ENCODE data around the gene TRA2B.
A peak's percentile ranks its signal among the peaks of the same experiment; 100 is the strongest.

The TRA2B gene

DNA sequence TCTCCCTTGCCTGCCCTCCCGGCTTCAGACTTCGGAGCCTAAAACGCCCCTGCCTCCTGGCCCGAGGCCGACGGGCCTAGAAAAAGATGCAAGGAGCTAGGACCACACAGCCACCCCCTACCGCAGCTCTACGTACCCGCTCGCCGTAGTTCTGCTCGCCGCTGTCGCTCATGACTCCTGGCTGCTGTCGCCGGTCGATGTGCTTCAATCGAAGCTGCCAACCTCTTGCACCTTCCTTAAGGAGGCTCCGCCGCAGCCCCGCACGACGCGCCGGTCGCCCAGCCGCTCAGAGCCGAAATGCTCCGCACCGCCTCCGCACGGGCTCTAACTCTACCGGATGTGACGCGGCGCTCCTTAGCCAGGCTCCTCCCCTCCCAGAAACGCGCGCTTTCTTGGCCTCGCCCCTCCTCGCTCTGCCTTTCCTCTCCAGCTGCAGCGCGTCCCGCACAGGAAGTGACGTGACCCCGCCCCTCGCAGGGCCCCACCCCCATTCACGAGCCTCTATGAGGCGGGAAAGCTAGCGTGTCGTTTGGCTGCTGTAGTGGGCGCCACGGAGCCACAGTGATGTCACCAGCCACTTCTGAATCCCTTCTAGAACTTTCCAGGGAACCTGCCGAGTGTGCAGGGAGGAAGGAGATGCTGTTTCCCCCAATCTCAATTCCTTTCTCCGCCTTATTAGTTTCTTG lies at the start of gene TRA2B:
Gene TRA2B, minus strand, starts transcription at position 326 of the 686 bp plus-strand sequence. Its CDS starts 154 bp downstream, at position 172.
- Histone ChIP-seq H3K4me1 (ENCODE audit: insufficient read depth, low read length) (peaks cover 10% of the 10 kb centered on the region), H3K36me3 (ENCODE audit: insufficient read depth, low read length) (no peaks in the 10 kb centered on the region), H3K9ac (ENCODE audit: low read depth, low read length) (peak within 1 kb of the TSS; percentile 96), H3K9me3 (ENCODE audit: control insufficient read depth, insufficient read depth, low read length) (no peaks in the 10 kb centered on the region; the same call in 1 of the 2 replicates)

DNA sequence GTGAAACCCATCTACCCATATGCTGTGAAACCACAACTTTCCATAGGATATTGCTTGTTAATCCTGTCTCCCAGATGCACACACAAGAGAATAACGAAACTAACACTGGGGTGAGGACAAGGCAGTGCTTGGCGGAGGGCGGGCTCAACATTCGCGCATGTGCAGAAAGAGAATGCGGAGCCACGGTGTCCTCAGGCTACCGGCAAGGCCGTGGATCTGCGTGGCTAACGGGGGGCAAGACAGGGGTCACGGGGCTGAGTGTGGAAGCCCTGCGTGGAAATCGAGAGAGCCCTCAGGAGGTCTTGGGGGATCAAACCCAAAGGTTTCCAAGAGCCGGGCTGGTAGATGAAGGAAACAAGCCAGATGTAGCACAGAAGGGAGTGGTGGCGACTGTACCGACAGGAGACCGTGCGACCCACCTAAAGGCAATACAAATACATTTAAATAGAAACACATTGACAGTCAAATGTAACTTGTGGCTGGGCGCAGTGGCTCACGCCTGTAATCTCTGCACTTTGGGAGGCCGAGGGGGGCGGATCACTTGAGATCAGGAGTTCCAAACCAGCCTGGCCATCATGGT lies 48.5 kb upstream of the TRA2B start:
- Histone ChIP-seq H3K36me3 (ENCODE audit: insufficient read depth, low read length) (no peaks in the 10 kb centered on the region), H3K4me1 (ENCODE audit: insufficient read depth, low read length) (no peaks in the 10 kb centered on the region; the same call in 1 of the 2 replicates)

DNA sequence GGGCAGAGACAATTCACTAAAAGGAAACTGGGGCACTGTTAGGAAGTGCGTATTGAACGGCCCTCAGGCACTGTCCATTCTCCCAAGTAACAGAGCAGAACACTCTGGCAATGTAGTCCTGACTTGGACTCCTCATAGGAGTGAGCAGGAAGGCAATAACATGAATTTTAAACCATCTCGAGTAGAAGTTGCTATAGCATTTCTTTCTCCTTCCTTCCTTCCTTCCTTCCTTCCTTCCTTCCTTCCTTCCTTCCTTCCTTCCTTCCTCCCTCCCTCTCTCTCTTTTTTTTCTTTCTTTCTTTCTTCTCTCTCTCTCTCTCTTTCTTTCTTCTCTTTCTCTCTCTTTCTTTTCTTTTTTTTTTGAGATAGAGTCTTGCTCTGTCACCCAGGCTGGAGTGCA lies 46.4 kb upstream of the TRA2B start:
- Histone ChIP-seq H3K4me1 (ENCODE audit: insufficient read depth, low read length) (no peaks in the 10 kb centered on the region; the same call in none of the 2 replicates), H3K9ac (ENCODE audit: low read depth, low read length) (no peak overlapping the region), H3K9me3 (ENCODE audit: control insufficient read depth, insufficient read depth, low read length) (no peaks in the 10 kb centered on the region), H3K36me3 (ENCODE audit: insufficient read depth, low read length) (no peaks in the 10 kb centered on the region; the same call in 1 of the 2 replicates)

More for the DNA sequence above, 48.5 kb upstream of the TRA2B start:
- H3K9ac ChIP-seq (ENCODE audit: low read depth, low read length): no peak overlapping the region
- H3K9me3 ChIP-seq (ENCODE audit: control insufficient read depth, insufficient read depth, low read length): no peaks in the 10 kb centered on the region

DNA sequence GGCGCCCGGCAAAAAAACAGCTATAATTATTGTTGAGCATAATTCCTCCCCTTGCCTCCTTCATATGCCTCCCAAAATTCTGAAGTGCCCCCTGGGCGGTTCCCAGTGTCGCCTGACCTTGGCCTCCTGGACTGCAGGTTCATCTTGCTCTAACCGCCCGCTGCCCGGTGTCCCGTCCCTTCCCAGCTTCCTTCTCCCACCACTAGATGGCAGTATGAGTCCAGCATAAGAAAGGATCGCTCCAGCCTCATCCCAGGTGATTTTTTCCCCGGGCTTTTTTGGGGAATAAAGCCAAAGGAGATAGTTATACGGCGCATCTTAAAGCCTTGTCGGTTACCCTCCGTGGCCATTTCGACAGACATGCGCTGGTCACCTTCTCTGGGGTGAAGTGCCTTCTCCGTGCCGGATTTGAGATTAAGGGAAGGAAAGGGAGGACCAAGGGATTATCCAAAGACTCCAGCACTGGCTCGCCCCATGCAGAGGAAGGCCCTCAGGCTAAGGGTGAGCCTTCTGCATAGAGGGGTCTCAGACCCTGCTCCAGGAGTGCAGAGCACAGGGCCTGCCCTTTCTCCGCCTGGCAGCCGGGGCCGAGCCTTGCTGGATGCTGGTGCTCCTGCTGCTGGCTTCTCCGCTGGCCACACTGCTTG lies 45.8 kb upstream of the TRA2B start:
- no peaks in the 10 kb centered on the region; the same call in none of the 2 replicates for H3K4me1 ChIP-seq (ENCODE audit: insufficient read depth, low read length)
- H3K9ac ChIP-seq (ENCODE audit: low read depth, low read length): 0 out of 2 replicates have a peak overlapping the region, but pooled peaks have one; percentile 31
- no peaks in the 10 kb centered on the region; the same call in 1 of the 2 replicates for H3K36me3 ChIP-seq (ENCODE audit: insufficient read depth, low read length)
- H3K9me3 ChIP-seq (ENCODE audit: control insufficient read depth, insufficient read depth, low read length): no peaks in the 10 kb centered on the region

DNA sequence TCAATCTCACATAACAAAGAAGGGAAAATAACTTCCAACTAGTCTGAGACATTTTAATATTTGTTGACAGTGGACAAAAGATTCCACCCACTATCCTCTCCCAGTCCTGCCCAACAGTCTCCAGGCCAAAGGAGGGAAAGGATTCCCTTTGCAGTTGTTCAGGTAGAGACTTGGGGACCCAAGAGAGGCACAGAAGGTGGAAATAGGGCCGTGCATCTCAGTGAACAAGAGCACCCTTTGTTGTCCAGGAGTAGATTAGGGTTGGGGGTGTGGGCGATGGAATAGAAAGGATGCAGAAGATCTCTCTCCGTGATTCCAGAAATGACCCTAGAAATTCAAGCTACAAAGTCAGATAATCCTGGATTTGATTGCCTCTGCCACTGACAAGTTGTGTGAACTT lies 44.8 kb upstream of the TRA2B start:
- H3K36me3 ChIP-seq (ENCODE audit: insufficient read depth, low read length): no peaks in the 10 kb centered on the region; the same call in 1 of the 2 replicates
- H3K9me3 ChIP-seq (ENCODE audit: control insufficient read depth, insufficient read depth, low read length): no peaks in the 10 kb centered on the region
- no peak overlapping the region for H3K9ac ChIP-seq (ENCODE audit: low read depth, low read length)
- H3K4me1 ChIP-seq (ENCODE audit: insufficient read depth, low read length): no peaks in the 10 kb centered on the region; the same call in none of the 2 replicates

DNA sequence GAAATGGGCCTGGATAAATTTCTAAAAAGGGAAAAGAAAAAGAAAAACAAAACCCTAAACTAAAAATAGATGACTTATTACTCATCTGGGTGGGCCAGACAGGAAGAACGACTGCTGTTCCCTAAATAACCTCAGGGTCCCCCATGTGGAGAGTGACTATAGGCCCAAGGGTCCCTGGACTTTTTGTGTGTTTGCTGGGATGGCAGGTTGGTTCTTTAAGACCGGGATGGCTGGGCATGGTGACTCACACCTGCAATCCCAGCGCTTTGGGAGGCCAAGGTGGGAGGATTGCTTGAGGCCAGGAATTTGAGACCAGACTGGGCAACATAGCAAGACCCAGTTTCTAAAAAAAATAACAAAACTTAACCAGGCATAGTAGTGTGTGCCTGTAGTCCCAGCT lies 43.8 kb upstream of the TRA2B start:
- H3K9me3 ChIP-seq (ENCODE audit: control insufficient read depth, insufficient read depth, low read length): no peaks in the 10 kb centered on the region
- H3K9ac ChIP-seq (ENCODE audit: low read depth, low read length): no peak overlapping the region
- no peaks in the 10 kb centered on the region; the same call in 1 of the 2 replicates for H3K36me3 ChIP-seq (ENCODE audit: insufficient read depth, low read length)
- H3K4me1 ChIP-seq (ENCODE audit: insufficient read depth, low read length): no peaks in the 10 kb centered on the region; the same call in none of the 2 replicates

DNA sequence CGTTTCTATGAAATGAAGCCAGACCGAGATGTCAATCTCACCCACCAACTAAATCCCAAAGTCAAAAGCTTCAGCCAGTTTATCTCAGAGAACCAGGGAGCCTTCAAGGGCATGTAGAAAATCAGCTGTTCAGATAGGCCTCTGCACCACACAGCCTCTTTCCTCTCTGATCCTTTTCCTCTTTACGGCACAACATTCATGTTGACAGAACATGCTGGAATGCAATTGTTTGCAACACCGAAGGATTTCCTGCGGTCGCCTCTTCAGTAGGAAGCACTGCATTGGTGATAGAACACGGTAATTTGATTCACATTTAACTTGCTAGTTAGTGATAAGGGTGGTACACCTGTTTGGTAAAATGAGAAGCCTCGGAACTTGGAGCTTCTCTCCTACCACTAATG lies 41.9 kb upstream of the TRA2B start:
- H3K9ac ChIP-seq (ENCODE audit: low read depth, low read length): no peak overlapping the region
- no peaks in the 10 kb centered on the region; the same call in none of the 2 replicates for H3K4me1 ChIP-seq (ENCODE audit: insufficient read depth, low read length)
- H3K9me3 ChIP-seq (ENCODE audit: control insufficient read depth, insufficient read depth, low read length): no peaks in the 10 kb centered on the region
- no peaks in the 10 kb centered on the region; the same call in 1 of the 2 replicates for H3K36me3 ChIP-seq (ENCODE audit: insufficient read depth, low read length)

DNA sequence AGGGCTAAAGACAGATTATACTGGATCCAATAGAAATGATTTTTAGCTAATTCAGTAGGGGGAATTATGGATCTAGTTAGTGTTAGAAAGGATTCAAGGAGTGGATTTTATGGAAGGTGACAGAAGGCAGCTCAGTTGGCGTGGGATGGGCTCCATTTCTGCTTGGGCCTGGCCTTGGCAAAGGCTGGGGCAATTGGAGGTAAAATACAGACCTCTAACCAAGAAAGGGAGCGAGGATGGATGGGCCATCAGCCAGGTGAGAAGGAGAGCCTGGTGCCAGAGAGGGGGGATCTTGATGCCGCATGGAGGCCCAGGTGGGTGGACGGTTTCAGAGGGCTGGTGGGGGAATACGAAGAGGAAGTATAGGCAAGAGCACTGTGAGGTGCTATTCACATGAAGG lies 40.7 kb upstream of the TRA2B start:
- no peaks in the 10 kb centered on the region; the same call in 1 of the 2 replicates for H3K36me3 ChIP-seq (ENCODE audit: insufficient read depth, low read length)
- H3K9ac ChIP-seq (ENCODE audit: low read depth, low read length): no peak overlapping the region
- H3K9me3 ChIP-seq (ENCODE audit: control insufficient read depth, insufficient read depth, low read length): no peaks in the 10 kb centered on the region
- no peaks in the 10 kb centered on the region; the same call in none of the 2 replicates for H3K4me1 ChIP-seq (ENCODE audit: insufficient read depth, low read length)

DNA sequence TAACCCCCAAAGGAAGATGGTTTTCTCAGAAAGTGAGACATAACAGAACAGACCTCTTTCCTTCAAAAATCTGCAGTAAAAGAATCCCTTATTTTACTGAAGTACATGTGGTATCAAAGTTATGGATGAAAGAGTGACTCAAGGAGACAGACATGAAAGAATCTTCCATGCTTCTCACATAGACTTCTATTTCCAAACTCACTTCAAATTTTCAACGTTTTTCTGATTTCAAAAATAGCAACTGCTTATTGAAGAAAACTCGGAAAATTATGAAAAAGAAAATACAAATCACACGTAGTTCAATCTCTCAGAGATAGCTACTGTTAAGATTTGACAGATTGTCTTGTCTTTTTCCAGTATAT lies 39.8 kb upstream of the TRA2B start:
- no peaks in the 10 kb centered on the region; the same call in 1 of the 2 replicates for H3K36me3 ChIP-seq (ENCODE audit: insufficient read depth, low read length)
- H3K9ac ChIP-seq (ENCODE audit: low read depth, low read length): no peak overlapping the region
- H3K4me1 ChIP-seq (ENCODE audit: insufficient read depth, low read length): no peaks in the 10 kb centered on the region; the same call in none of the 2 replicates
- H3K9me3 ChIP-seq (ENCODE audit: control insufficient read depth, insufficient read depth, low read length): no peaks in the 10 kb centered on the region

DNA sequence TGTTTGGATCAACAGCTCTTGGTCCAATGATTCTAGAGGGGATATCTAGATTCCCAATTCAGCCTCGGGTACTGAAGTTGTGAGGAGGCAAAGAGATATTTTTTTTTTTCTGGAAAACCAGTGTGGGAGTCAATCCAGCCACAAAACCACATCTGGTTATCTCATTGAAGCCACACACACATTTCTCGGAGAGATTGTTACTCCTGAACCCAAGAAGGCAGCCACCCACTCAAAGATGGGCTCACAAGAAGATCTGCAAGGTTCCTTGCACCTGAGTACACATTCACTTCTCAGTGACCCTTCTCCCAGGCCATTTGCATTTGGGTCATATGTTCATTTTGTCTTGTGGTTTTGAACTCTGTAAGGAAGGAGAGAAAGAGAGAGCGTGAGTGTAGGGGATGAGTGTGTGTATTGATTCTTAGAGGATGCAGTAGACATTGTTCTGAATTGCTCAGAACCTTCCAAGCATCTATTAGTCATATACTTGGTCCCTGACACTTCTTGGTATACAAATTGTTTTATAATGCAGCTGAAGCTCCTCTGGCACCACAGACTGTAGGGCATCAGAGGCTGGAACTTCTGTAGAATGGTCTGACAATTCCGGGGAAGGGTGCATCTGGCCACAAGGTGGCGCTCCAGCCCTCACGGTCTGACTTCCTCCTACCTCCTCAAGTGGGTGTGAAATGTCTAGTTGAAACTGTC lies 39.3 kb upstream of the TRA2B start:
- H3K9me3 ChIP-seq (ENCODE audit: control insufficient read depth, insufficient read depth, low read length): no peaks in the 10 kb centered on the region
- no peaks in the 10 kb centered on the region; the same call in 1 of the 2 replicates for H3K36me3 ChIP-seq (ENCODE audit: insufficient read depth, low read length)
- H3K9ac ChIP-seq (ENCODE audit: low read depth, low read length): no peak overlapping the region
- no peaks in the 10 kb centered on the region; the same call in none of the 2 replicates for H3K4me1 ChIP-seq (ENCODE audit: insufficient read depth, low read length)

DNA sequence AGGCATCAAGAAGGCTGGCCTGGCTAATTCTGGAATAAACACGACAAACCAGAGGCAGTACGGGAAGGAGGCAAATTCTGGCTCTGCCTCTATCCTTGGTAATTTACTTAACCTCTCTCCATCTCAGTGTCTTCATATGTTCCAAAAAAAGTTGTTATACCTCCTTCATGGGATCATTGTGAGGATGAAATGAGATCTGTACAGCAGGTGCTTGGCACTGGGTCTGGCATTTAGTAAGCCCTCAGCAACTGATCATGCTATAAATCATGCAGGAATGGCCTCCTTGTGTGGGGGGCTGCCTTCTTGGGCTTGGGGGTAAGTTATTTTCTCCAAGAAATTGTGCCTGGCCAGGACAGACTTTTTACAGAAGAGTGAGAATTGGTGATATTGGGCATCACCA lies 38.3 kb upstream of the TRA2B start:
- H3K4me1 ChIP-seq (ENCODE audit: insufficient read depth, low read length): no peaks in the 10 kb centered on the region; the same call in none of the 2 replicates
- no peaks in the 10 kb centered on the region for H3K9me3 ChIP-seq (ENCODE audit: control insufficient read depth, insufficient read depth, low read length)
- no peaks in the 10 kb centered on the region; the same call in 1 of the 2 replicates for H3K36me3 ChIP-seq (ENCODE audit: insufficient read depth, low read length)
- H3K9ac ChIP-seq (ENCODE audit: low read depth, low read length): no peak overlapping the region

DNA sequence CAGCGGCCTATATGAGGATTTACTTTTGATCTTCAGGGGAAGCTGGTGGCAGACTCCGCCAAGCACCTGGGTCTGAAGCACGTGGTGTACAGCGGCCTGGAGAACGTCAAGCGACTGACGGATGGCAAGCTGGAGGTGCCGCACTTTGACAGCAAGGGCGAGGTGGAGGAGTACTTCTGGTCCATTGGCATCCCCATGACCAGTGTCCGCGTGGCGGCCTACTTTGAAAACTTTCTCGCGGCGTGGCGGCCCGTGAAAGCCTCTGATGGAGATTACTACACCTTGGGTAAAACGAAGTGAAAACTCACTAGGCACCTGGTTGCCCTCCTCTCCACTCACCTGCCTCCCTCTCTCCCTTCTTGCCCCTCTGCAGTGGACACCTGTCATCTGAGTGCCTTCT lies 33.8 kb upstream of the TRA2B start:
- Histone ChIP-seq H3K9me3 (ENCODE audit: control insufficient read depth, insufficient read depth, low read length) (no peaks in the 10 kb centered on the region), H3K4me1 (ENCODE audit: insufficient read depth, low read length) (no peaks in the 10 kb centered on the region), H3K36me3 (ENCODE audit: insufficient read depth, low read length) (no peaks in the 10 kb centered on the region), H3K9ac (ENCODE audit: low read depth, low read length) (no peak overlapping the region)

DNA sequence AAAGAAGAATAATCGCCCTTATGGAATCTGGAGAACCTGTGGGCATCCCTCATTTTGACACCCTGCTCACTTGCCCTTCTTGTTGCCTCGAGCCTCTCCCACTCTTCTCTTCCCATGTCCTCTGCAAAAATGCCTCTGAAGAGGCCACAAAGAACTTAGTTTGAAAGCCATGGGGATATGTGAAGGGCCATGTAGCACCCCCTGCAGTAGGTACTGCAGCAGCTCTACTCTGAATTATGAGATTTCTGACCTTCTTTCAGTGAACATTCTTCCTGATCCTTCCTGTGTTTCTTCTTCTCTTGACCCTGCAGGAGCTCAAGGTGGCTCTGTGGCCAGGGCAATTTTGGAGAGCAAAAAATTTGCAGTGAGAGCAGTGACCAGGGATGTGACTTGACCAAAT lies 30.4 kb upstream of the TRA2B start:
- H3K4me1 ChIP-seq (ENCODE audit: insufficient read depth, low read length): no peaks in the 10 kb centered on the region
- H3K9me3 ChIP-seq (ENCODE audit: control insufficient read depth, insufficient read depth, low read length): no peaks in the 10 kb centered on the region
- no peak overlapping the region for H3K9ac ChIP-seq (ENCODE audit: low read depth, low read length)
- H3K36me3 ChIP-seq (ENCODE audit: insufficient read depth, low read length): no peaks in the 10 kb centered on the region

DNA sequence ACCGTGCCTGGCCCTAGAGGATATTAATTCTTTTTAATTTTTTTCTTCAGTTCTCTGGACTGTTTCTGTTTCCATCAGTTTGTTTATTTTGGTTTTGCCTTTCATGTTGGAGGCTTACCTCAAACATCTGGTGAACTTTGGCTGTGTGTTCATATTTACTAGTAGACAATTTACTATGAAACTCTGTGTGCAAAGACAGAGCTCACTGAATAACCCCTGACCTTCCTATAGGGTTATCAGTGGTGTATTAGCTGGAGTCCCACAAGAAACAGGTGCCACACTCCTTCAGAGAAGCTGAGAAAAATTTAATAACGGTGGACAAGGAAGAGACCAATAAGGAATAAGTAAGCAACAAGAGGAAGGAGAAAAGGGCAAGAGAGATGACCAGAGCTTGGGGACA lies 28.8 kb upstream of the TRA2B start:
- no peaks in the 10 kb centered on the region for H3K4me1 ChIP-seq (ENCODE audit: insufficient read depth, low read length)
- H3K9me3 ChIP-seq (ENCODE audit: control insufficient read depth, insufficient read depth, low read length): no peaks in the 10 kb centered on the region
- H3K9ac ChIP-seq (ENCODE audit: low read depth, low read length): no peak overlapping the region
- no peaks in the 10 kb centered on the region for H3K36me3 ChIP-seq (ENCODE audit: insufficient read depth, low read length)
